Neural progenitor cell (in vitro differentiated cells): Measurements from ENCODE around the gene SLC25A51.

Experiments
- CTCF ChIP-seq: fragments of 200-600 bp; sonication (generic); IDR thresholded peaks from 2 replicates; pipeline ENCODE4 v1.5.1; 2017; ENCODE audit warnings: antibody characterized with exemption, mild to moderate bottlenecking
- EZH2 ChIP-seq: fragments of 200-600 bp; sonication (generic); IDR thresholded peaks from 2 replicates; pipeline ENCODE4 v1.6.1; 2017; ENCODE audit warnings: antibody characterized with exemption, mild to moderate bottlenecking, moderate library complexity
- EZH2phosphoT487 ChIP-seq: fragments of 200-600 bp; sonication (generic); IDR thresholded peaks from 2 replicates; pipeline ENCODE4 v1.6.1; 2017; ENCODE audit warnings: antibody characterized with exemption

- TF ChIP-seq CTCF (no peak), EZH2 (no peak), EZH2phosphoT487 (no peak)
These were observed 14.4 kb downstream of the SLC25A51 start for GRCh38 chr9:37889536-37889935.
